ENCODE measurements around the gene CLEC4D.
"Not testable (repeated sequence)": the region's sequence is repeated elsewhere in the genome, so short reads cannot be mapped to it uniquely, and the experiment has no call there.

CLEC4D gene

GRCh38 chr12:8501720-8502119 is 11.6 kb upstream of the CLEC4D start:
- FAIRE-seq (peak; percentile 68), DNase-seq (ENCODE audit: insufficient read length) (no peak)

GRCh38 chr12:8504351-8504750 is 9.0 kb upstream of the CLEC4D start:
- FAIRE-seq: no peak
- DNase-seq (ENCODE audit: insufficient read length): no peak
- no peak for TF ChIP-seq POLR2A (IDR thresholded peaks at IDR 0.05; ENCODE audit: low read depth, low read length)
- TF ChIP-seq TAF1 (IDR thresholded peaks at IDR 0.05; ENCODE audit: borderline replicate concordance, low read depth, low read length): no peak
- no peak for TF ChIP-seq POLR2AphosphoS5 (IDR thresholded peaks at IDR 0.05; ENCODE audit: low read depth, low read length)

More at GRCh38 chr12:8501720-8502119, 11.6 kb upstream of the CLEC4D start:
- TF ChIP-seq TAF1 (IDR thresholded peaks at IDR 0.05; ENCODE audit: borderline replicate concordance, low read depth, low read length): no peak
- TF ChIP-seq POLR2AphosphoS5 (IDR thresholded peaks at IDR 0.05; ENCODE audit: low read depth, low read length): no peak
- no peak for TF ChIP-seq POLR2A (IDR thresholded peaks at IDR 0.05; ENCODE audit: low read depth, low read length)

DNA sequence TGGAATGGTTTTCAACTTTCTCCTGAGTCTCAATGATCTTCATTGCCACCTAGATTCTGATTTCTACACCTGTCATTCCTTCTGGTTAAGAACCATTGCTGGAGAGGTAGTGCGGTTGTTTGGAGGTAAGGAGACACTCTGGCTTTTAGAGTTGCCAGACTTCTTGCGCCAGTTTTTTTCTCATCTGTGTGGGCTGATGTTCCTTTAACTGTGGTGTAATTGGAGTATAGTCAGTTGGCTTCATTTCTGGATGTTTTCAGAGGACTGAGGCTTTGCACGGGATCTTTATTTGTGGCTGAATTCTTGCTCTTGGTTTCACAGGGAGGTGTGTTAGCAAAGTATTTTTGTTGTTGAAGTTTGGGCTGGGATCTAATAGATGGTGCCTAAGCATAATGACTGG is 5.7 kb upstream of the CLEC4D start:
- TF ChIP-seq TAF1 (IDR thresholded peaks at IDR 0.05; ENCODE audit: borderline replicate concordance, low read depth, low read length): no peak
- no peak for TF ChIP-seq POLR2A (IDR thresholded peaks at IDR 0.05; ENCODE audit: low read depth, low read length)
- TF ChIP-seq POLR2AphosphoS5 (IDR thresholded peaks at IDR 0.05; ENCODE audit: low read depth, low read length): no peak
- no peak for FAIRE-seq

GRCh38 chr12:8508223-8508622 is 5.1 kb upstream of the CLEC4D start:
- FAIRE-seq (no peak), DNase-seq (ENCODE audit: insufficient read length) (no peak)
- TF ChIP-seq POLR2A (IDR thresholded peaks at IDR 0.05; ENCODE audit: low read depth, low read length) (no peak), POLR2AphosphoS5 (IDR thresholded peaks at IDR 0.05; ENCODE audit: low read depth, low read length) (no peak), TAF1 (IDR thresholded peaks at IDR 0.05; ENCODE audit: borderline replicate concordance, low read depth, low read length) (no peak)

More for the DNA sequence above, 5.7 kb upstream of the CLEC4D start:
- no peak for DNase-seq (ENCODE audit: insufficient read length)

DNA sequence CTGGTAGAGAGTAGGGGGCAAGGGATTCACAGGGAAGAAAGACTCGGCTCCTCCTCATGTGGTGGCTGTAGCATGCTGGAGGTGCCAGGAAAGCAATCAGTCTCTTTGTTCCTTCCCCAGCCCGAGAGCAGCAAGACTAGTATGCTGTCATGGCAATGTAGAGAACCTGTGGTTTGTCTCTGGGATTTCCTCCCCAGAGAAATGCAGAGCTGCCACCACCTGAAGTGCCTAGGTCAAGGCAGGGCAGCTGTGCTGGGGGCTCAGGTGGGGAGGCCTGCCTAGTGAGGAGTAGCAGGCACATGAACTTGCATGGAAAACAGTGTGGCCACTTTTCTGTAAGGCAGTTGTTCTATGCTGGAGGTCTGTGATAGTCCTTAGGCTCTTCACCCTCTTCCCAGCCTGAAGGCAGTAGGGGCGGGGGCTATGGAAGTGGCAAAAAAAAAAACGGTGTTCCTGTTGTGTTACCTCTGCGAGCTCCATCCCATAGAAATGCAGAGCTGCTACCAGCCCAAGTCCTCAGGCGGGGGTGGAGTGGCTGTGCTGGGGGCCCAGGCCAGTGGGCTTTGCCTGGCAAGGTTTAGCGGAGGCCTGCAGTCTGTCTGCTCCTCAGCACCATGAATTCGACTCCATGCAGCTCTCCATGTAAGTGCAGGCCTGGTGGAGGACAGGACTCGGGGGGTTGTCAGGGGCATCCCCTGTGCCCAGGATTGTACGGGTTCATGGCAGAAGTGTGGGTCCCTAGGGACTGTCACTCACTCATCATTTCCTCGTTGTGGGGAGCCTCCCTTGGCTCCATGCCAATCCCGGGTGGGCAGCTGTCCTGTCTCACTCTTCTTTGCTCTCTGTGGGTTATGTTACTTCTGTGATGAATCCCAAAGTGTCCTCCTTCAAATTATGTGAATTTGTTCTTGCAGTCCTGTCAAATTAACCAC is 4.1 kb upstream of the CLEC4D start:
- no peak for TF ChIP-seq TAF1 (IDR thresholded peaks at IDR 0.05; ENCODE audit: borderline replicate concordance, low read depth, low read length)
- no peak for TF ChIP-seq POLR2AphosphoS5 (IDR thresholded peaks at IDR 0.05; ENCODE audit: low read depth, low read length)
- no peak for TF ChIP-seq POLR2A (IDR thresholded peaks at IDR 0.05; ENCODE audit: low read depth, low read length)
- FAIRE-seq (no peak), DNase-seq (ENCODE audit: insufficient read length) (no peak)

DNA sequence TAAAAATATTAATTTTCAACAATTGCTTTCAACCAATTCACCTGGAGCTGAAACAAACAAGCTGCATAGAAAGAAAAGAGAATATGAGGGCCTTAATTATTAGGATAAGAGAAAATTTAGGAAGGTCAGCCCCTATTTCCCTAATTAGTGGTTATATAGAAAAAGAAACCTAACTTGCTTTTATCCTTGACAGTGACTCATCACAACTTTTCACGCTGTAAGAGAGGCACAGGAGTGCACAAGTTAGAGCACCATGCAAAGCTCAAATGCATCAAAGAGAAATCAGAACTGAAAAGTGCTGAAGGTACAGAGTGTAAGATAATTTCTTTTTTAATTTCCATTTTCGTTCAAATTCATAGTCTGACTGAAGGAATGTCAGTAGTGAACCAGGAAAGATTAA is 4.7 kb downstream of the CLEC4D start:
- FAIRE-seq (no peak), DNase-seq (ENCODE audit: insufficient read length) (no peak)
- TF ChIP-seq POLR2A (IDR thresholded peaks at IDR 0.05; ENCODE audit: low read depth, low read length) (no peak), TAF1 (IDR thresholded peaks at IDR 0.05; ENCODE audit: borderline replicate concordance, low read depth, low read length) (no peak), POLR2AphosphoS5 (IDR thresholded peaks at IDR 0.05; ENCODE audit: low read depth, low read length) (no peak)

DNA sequence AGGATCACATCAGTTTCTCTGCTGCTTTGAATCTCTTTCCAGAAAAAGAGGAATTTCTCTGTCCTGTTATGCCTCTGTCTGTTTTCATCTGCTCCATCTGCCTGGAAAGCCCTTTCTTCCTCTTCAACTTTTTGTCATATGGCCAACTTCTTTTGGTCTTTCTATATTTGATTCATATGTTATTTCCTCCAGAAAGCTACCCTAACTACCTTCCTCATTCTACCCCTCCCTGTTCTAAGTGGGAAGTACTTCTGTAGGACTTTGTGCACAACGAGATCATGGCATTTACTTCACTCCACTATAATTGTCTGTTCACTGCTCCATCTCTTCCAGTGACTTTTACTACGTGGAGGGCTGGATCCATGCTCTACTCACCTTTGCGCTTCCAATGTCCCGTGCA is 5.9 kb downstream of the CLEC4D start:
- no peak for DNase-seq (ENCODE audit: insufficient read length)
- TF ChIP-seq POLR2AphosphoS5 (IDR thresholded peaks at IDR 0.05; ENCODE audit: low read depth, low read length) (no peak), POLR2A (IDR thresholded peaks at IDR 0.05; ENCODE audit: low read depth, low read length) (no peak), TAF1 (IDR thresholded peaks at IDR 0.05; ENCODE audit: borderline replicate concordance, low read depth, low read length) (no peak)
- FAIRE-seq: no peak

DNA sequence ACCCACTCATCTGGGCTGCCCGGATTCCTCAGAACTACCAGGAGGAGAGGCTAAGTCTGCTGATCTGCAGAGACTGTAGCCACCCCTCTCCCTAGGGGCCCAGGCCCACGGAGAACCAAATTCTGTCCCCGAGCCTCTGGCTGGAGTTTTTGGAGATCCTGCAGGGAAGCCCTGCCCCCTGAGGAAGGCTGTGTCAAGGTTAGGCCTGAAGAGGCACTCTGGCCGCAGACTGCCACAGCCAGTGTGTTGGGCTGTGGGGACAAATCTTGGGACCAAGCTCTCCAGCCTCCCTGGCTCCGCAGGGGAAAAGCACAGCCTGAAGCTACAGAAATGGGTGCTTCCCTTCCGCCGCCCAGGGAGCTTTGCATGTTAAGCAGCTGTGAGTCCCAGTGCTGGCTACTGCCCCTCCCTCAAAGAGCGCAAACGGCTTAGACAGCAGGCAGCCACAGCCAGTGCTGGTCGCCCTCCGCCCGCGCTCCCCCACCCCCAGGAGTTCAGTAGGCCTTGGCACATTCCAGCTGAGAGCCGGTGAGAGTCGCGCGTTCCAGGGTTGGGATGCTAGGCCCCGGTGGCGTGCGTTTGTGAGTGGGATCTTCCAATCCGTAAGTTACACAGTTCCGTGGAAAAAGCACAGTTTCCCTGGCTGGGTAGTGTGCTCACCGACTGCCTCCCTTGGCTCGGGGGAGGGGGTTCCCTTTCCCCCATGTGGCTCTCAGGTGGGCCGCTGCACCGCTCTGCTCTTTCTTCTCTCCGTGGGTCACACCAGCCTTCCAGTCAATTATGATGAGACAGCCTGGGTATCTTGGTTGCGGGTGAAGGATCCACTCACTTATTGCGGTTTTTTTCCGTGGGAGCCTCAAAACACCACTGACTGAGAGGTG is 14.2 kb downstream of the CLEC4D start:
- FAIRE-seq (no peak), DNase-seq (ENCODE audit: insufficient read length) (no peak)
- TF ChIP-seq POLR2AphosphoS5 (IDR thresholded peaks at IDR 0.05; ENCODE audit: low read depth, low read length) (no peak), TAF1 (IDR thresholded peaks at IDR 0.05; ENCODE audit: borderline replicate concordance, low read depth, low read length) (no peak), POLR2A (IDR thresholded peaks at IDR 0.05; ENCODE audit: low read depth, low read length) (no peak)

- FAIRE-seq (no peak), DNase-seq (ENCODE audit: insufficient read length) (no peak)
- TF ChIP-seq TAF1 (IDR thresholded peaks at IDR 0.05; ENCODE audit: borderline replicate concordance, low read depth, low read length): no peak
- no peak for TF ChIP-seq POLR2A (IDR thresholded peaks at IDR 0.05; ENCODE audit: low read depth, low read length)
- TF ChIP-seq POLR2AphosphoS5 (IDR thresholded peaks at IDR 0.05; ENCODE audit: low read depth, low read length): no peak
Measured at GRCh38 chr12:8532045-8532444, 18.7 kb downstream of the CLEC4D start.

GRCh38 chr12:8537820-8538219 is 24.5 kb downstream of the CLEC4D start:
- peak; percentile 60 for FAIRE-seq
- not testable (repeated sequence) for DNase-seq (ENCODE audit: insufficient read length)

DNA sequence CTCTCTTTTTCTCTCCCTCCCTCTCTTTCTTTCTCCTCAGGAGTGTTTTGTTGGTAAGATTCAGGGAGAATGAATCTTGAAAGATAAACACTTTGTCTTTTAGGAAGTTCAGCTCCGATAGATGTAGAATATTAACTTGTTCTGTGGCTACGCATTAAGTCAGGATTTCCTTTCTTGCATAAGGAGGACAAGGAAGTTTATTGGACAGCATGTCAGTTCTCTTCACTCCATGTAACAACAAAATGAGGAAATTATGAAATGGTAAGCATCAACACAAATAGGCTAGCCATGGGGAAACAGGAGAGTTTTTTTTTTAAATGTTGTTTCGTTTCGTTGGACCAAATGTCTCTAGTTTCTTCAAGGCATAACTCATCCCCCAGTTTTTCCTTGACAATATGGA is 27.5 kb downstream of the CLEC4D start, which contains the start of gene CLEC4E:
CLEC4E (minus strand) TSS at position 75 of the 400 bp plus-strand sequence. CDS start 108 bp downstream, outside the sequence.
- FAIRE-seq: peak; percentile 9

GRCh38 chr12:8541562-8541961 is 28.3 kb downstream of the CLEC4D start:
- no peak for FAIRE-seq
- no peak for TF ChIP-seq TAF1 (IDR thresholded peaks at IDR 0.05; ENCODE audit: borderline replicate concordance, low read depth, low read length)
- TF ChIP-seq POLR2AphosphoS5 (IDR thresholded peaks at IDR 0.05; ENCODE audit: low read depth, low read length): no peak
- no peak for TF ChIP-seq POLR2A (IDR thresholded peaks at IDR 0.05; ENCODE audit: low read depth, low read length)

More for the DNA sequence above, 27.5 kb downstream of the CLEC4D start, which contains the start of gene CLEC4E:
- not testable (repeated sequence) for DNase-seq (ENCODE audit: insufficient read length)

More at GRCh38 chr12:8541562-8541961, 28.3 kb downstream of the CLEC4D start:
- DNase-seq (ENCODE audit: insufficient read length): no peak
